GM18526 (cell line): ENCODE results near the gene ELAVL1.
A peak's percentile ranks its signal among the peaks of the same experiment; 100 is the strongest.

Experiments used
- POLR2A ChIP-seq: IDR thresholded peaks from 3 replicates; pipeline ENCODE4 v1.6.1; 2011; ENCODE audit not compliant: insufficient read length; ENCODE audit errors: extremely low read depth

The ELAVL1 gene

GRCh38 chr19:7926727-7927604 lies 78.5 kb downstream of the ELAVL1 start:
- no peak for TF ChIP-seq POLR2A

GRCh38 chr19:7926021-7926726 lies 79.3 kb downstream of the ELAVL1 start, which contains the start of gene CTXN1:
Gene CTXN1 (minus strand): TSS chr19:7926135. CDS start chr19:7925538, 597 bp downstream.
- no peak for TF ChIP-seq POLR2A

DNA sequence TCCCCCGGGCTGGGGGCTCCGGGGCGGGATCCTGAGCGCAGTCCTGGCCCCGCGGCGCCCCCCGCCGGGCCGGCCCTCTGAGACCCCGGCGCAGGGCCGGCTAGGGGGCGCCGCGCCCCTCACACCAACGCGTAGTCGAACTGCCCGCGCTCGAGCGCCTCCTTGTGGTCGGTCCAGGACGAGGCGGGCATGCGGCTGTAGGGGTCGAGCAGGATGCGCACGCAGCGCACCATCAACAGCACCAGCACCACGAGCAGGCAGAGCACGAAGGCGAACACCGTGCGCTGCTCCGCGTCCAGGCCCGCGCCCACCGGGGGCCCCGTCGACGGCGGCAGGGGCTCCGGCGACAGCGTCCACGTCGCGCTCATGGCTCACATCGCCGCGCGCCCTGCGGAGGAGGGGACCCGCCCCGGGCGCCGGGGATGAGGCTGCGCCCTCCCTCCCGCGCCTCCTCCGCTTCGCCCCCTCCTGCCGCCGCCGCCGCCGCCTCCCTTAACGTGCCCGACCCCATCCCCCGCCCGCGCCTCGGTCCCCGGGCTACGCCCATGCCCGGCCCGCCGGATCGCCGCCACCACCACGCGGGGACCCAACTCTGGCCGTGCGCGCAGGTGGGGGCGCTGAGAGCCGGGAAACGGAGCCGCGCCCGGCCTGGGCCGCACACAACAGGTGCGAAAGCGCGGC lies 80.1 kb downstream of the ELAVL1 start:
- TF ChIP-seq POLR2A: no peak

GRCh38 chr19:7924651-7925170 lies 80.7 kb downstream of the ELAVL1 start:
- no peak for TF ChIP-seq POLR2A

- TF ChIP-seq POLR2A: no peak
Observed at GRCh38 chr19:7924241-7924640, 81.2 kb downstream of the ELAVL1 start.

DNA sequence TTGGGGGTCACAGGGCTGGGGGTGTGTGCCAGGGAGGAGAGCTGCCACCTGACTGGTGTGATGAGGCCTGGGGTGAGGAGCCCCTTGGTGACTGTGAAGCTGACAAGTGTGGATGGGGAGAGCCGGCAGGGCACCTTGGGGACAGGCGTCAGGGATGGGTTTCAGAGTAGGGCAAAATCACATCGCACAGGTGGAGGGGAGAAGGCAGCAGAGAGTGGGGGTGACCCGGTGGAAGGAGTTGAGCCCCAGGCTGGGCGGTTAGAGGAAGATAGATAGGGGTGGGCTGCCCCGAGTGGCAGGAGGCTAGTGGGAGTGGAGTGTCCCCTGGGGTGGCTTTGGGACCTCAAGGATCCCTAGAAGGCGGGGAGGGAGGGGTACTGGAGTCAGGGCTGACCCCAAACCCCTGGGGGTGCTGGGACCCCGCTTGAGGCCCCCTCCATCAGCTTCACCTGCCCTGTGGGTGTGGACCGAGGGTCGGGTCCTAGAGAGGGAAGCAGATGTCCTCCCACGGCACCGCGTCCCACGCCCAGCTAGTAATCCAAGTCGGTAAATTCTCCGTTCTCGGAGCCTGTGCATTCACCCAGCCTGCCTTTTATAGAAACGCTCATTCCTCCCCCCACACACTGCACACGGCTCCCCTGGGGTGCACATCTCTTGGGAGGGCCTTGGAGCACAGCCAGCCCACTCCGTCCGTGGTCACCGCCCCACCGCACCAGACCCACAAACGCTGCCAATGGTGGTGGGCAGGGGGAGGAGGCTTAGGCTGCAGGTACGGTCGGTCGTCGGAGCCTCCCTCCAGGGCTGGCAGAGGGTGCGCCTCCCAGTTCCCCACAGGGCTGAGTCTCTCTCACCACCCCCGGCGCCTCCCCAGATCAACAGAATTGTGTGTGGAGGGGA lies 81.9 kb downstream of the ELAVL1 start:
- TF ChIP-seq POLR2A: no peak

- no peak for TF ChIP-seq POLR2A
Observed at GRCh38 chr19:7922836-7923195, 82.6 kb downstream of the ELAVL1 start.

- TF ChIP-seq POLR2A: no peak
Observed at GRCh38 chr19:7921967-7922835, 83.2 kb downstream of the ELAVL1 start.

DNA sequence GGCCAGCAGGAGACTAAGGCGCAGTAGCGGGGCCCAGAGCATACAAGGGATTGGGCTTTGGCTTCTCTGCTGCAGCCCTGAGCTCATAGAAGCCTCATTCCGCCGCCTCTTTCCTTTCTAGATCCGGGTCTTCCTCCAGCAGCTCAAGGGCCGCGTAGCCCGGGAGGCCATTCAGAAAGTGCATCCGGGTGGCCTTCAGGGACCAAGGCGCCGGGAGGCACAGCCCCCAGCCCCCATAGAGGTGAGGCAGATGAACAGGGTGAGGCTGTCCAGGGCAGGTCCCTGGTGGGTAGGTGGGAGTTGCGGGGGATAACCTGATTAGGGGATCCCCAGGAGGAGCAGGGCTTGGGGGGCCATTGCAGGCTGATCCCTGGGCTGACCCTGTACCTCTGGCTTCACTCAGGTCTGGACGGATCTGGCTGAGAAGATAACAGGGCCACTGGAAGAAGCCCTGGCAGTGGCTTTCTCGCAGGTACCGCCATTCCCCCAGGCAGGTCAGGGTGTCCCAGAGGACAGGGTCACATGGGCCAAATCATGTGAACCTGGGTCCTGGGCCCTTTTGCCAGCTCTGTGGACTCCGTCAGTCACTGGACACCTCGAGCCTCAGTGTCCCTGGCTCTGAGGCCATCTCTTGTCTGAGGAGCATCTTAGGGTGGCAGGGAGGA lies 84.0 kb downstream of the ELAVL1 start:
- no peak for TF ChIP-seq POLR2A

- no peak for TF ChIP-seq POLR2A
Observed at GRCh38 chr19:7920519-7921301, 84.7 kb downstream of the ELAVL1 start.

- TF ChIP-seq POLR2A: peak; percentile 68
Observed at GRCh38 chr19:7919610-7920518, 85.6 kb downstream of the ELAVL1 start, which contains the start of gene SNAPC2. Gene SNAPC2 (plus strand): TSS chr19:7920338. CDS start chr19:7920367, 29 bp downstream.
